ENCODE measurements around the gene TEAD4.

TEAD4 gene

DNA sequence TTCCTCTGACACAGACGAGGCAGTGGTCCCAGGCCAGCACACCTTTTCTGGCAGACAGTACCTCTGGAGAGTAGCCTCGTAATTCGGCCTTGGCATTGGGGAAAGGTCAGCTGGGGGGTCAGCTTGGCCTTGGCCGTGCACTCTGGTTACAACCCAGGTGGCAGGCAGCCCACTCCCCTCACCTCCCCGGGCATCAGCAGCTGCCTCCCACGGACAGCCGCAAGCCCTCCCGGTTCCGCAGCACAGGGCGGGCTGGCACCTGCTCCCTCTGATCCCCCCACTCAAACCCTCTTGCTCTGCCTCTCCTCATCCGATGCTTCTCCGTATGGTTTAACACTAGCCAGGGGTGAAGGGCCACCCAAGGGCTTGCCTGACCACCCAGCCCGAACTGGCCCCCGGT, 50.6 kb downstream of the TEAD4 start:
- Histone ChIP-seq H3K9ac (ENCODE audit: low read length in 5 of 5) (no peak overlapping the region), H3K27me3 (ENCODE audit: control insufficient read depth in 5 of 5, insufficient read depth in 4 of 5, low read length in 5 of 5) (no peaks in the 10 kb centered on the region), H3K27ac (ENCODE audit: low read depth, low read length) (no peak overlapping the region), H3K4me3 (ENCODE audit: low read depth in 1 of 5, low read length in 5 of 5) (no peak overlapping the region), H3K9me3 (ENCODE audit: control insufficient read depth in 5 of 5, low read length in 5 of 5) (no peaks in the 10 kb centered on the region), H3K4me1 (ENCODE audit: control insufficient read depth in 5 of 5, insufficient read depth in 5 of 5, low read length in 5 of 5) (peaks cover 0 to 18% (median 0%) of the 10 kb centered on the region in 5 donors), H3K36me3 (ENCODE audit: control insufficient read depth in 5 of 5, insufficient read depth in 5 of 5, low read length in 5 of 5) (peaks cover 0 to 2% (median 0%) of the 10 kb centered on the region in 5 donors)

DNA sequence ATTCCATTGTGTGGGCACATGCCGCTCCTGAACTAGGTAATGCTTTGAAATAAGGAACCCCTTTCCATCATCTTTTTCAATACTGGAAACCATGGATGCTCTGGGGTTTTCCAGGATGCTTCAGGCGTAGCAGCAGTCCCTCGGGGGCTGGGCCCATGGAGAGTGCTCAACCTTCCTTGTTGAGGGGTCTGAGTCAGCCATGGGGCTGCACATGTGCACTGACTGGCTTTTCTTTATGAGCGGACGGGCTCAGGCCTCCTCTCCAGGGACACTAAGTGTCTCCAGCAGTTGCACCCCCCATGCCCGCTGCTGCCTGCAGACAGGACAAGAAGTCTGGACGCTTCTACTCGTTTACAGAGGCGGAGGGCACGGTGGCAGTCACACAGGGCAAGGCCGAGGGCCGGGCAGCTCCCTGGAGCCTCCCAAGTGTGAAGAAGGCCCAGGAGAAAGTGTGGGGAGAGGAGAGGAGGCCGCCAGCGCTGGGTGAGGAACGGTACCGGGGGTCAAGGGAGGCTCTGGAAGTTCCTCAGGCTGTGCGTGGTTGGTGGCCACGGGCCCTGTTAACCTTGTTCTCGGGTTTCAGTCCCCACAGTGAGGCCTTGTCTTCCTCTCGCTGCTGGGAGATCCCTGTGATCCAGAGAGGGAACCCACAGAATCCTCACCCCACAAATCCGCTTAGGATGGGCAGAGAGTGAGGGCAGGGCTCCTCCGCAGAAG, 51.2 kb downstream of the TEAD4 start:
- Histone ChIP-seq H3K4me1 (ENCODE audit: control insufficient read depth in 5 of 5, insufficient read depth in 5 of 5, low read length in 5 of 5) (peaks cover 0 to 18% (median 0%) of the 10 kb centered on the region in 5 donors), H3K9me3 (ENCODE audit: control insufficient read depth in 5 of 5, low read length in 5 of 5) (no peaks in the 10 kb centered on the region), H3K9ac (ENCODE audit: low read length in 5 of 5) (no peak overlapping the region), H3K36me3 (ENCODE audit: control insufficient read depth in 5 of 5, insufficient read depth in 5 of 5, low read length in 5 of 5) (peaks cover 0 to 2% (median 0%) of the 10 kb centered on the region in 5 donors), H3K4me3 (ENCODE audit: low read depth in 1 of 5, low read length in 5 of 5) (no peak overlapping the region), H3K27ac (ENCODE audit: low read depth, low read length) (no peak overlapping the region), H3K27me3 (ENCODE audit: control insufficient read depth in 5 of 5, insufficient read depth in 4 of 5, low read length in 5 of 5) (no peaks in the 10 kb centered on the region)

DNA sequence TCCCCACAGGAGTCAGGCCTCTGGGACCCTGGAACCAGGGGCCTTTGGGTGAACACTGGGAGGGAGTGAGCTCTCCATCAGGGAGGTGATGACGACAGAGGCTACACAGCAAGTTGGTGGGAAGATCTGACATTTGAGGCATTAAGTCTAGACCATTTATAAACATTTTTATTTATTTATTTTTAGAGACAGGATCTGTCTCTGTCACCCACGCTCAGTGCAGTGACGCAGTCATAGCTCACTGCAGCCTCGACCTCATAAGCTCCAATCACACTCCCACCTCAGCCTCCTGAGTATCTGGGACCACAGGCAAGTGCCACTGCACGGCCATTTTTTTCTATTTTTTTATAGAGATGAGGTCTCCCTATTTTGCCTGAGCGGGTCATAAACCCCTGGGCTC, 53.6 kb downstream of the TEAD4 start:
- H3K4me1 ChIP-seq (ENCODE audit: control insufficient read depth in 5 of 5, insufficient read depth in 5 of 5, low read length in 5 of 5), result peaks cover 0 to 18% (median 1%) of the 10 kb centered on the region in 5 donors
- H3K9ac ChIP-seq (ENCODE audit: low read length in 5 of 5), result no peak overlapping the region
- H3K4me3 ChIP-seq (ENCODE audit: low read depth in 1 of 5, low read length in 5 of 5), result no peak overlapping the region
- H3K36me3 ChIP-seq (ENCODE audit: control insufficient read depth in 5 of 5, insufficient read depth in 5 of 5, low read length in 5 of 5), result peaks cover 0 to 2% (median 0%) of the 10 kb centered on the region in 5 donors
- H3K9me3 ChIP-seq (ENCODE audit: control insufficient read depth in 5 of 5, low read length in 5 of 5), result no peaks in the 10 kb centered on the region
- H3K27me3 ChIP-seq (ENCODE audit: control insufficient read depth in 5 of 5, insufficient read depth in 4 of 5, low read length in 5 of 5), result no peaks in the 10 kb centered on the region
- H3K27ac ChIP-seq (ENCODE audit: low read depth, low read length), result no peak overlapping the region

DNA sequence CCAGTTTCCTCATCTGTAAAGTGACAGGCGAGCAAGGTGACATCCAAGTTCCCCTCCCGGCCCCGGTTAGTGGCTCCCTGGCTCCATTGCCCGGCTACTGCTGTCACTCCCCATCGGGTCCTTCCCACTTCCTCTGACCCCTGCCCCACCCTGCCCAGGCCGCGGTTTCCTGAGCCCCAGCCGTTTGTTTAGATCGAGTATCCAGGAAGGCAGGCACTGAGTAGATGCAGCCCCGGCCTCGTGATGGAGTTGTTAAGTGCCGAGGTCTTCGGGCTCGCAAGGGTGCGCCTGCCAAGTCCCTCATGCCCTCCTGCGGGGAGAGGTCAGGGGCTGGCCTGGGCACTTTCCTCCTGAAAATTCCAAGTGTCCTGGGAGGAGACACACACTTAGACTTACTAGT, 55.4 kb downstream of the TEAD4 start:
- H3K27me3 ChIP-seq (ENCODE audit: control insufficient read depth in 5 of 5, insufficient read depth in 4 of 5, low read length in 5 of 5), result no peaks in the 10 kb centered on the region
- H3K27ac ChIP-seq (ENCODE audit: low read depth, low read length), result no peak overlapping the region
- H3K9me3 ChIP-seq (ENCODE audit: control insufficient read depth in 5 of 5, low read length in 5 of 5), result no peaks in the 10 kb centered on the region
- peaks cover 0 to 7% (median 0%) of the 10 kb centered on the region in 5 donors for H3K36me3 ChIP-seq (ENCODE audit: control insufficient read depth in 5 of 5, insufficient read depth in 5 of 5, low read length in 5 of 5)
- no peak overlapping the region for H3K4me3 ChIP-seq (ENCODE audit: low read depth in 1 of 5, low read length in 5 of 5)
- H3K9ac ChIP-seq (ENCODE audit: low read length in 5 of 5), result no peak overlapping the region
- H3K4me1 ChIP-seq (ENCODE audit: control insufficient read depth in 5 of 5, insufficient read depth in 5 of 5, low read length in 5 of 5), result peaks cover 0 to 33% (median 20%) of the 10 kb centered on the region in 5 donors

- Histone ChIP-seq H3K36me3 (ENCODE audit: control insufficient read depth in 5 of 5, insufficient read depth in 5 of 5, low read length in 5 of 5) (peaks cover 0 to 11% (median 0%) of the 10 kb centered on the region in 5 donors), H3K4me3 (ENCODE audit: low read depth in 1 of 5, low read length in 5 of 5) (no peak overlapping the region), H3K4me1 (ENCODE audit: control insufficient read depth in 5 of 5, insufficient read depth in 5 of 5, low read length in 5 of 5) (peaks cover 0 to 34% (median 20%) of the 10 kb centered on the region in 5 donors), H3K9ac (ENCODE audit: low read length in 5 of 5) (no peak overlapping the region), H3K27ac (ENCODE audit: low read depth, low read length) (no peak overlapping the region), H3K27me3 (ENCODE audit: control insufficient read depth in 5 of 5, insufficient read depth in 4 of 5, low read length in 5 of 5) (no peaks in the 10 kb centered on the region), H3K9me3 (ENCODE audit: control insufficient read depth in 5 of 5, low read length in 5 of 5) (no peaks in the 10 kb centered on the region)
Measured at GRCh38 chr12:3015356-3015755, 56.2 kb downstream of the TEAD4 start.

DNA sequence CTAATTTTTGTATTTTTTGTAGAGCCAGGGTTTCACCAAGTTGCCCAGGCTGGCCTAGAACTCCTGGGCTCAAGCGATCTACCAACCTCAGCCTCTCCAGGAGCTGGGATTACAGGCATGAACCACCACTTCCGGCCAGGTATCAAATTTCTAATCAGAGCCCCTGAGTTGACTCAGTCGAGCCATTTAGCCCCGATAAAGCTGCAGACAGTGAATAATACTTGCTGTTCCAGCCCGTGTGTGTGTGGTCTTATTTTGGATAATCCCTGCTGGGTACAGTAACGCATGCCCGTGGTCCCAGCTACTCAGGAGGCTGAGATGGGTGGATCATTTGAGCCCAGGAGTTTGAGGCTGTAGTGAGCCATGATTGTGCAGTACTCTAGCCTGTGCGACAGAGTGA, 57.0 kb downstream of the TEAD4 start:
- H3K36me3 ChIP-seq (ENCODE audit: control insufficient read depth in 5 of 5, insufficient read depth in 5 of 5, low read length in 5 of 5), result peaks cover 0 to 14% (median 0%) of the 10 kb centered on the region in 5 donors
- no peaks in the 10 kb centered on the region for H3K27me3 ChIP-seq (ENCODE audit: control insufficient read depth in 5 of 5, insufficient read depth in 4 of 5, low read length in 5 of 5)
- no peak overlapping the region for H3K9ac ChIP-seq (ENCODE audit: low read length in 5 of 5)
- H3K27ac ChIP-seq (ENCODE audit: low read depth, low read length), result no peak overlapping the region
- peaks cover 0 to 39% (median 27%) of the 10 kb centered on the region in 5 donors for H3K4me1 ChIP-seq (ENCODE audit: control insufficient read depth in 5 of 5, insufficient read depth in 5 of 5, low read length in 5 of 5)
- H3K4me3 ChIP-seq (ENCODE audit: low read depth in 1 of 5, low read length in 5 of 5), result no peak overlapping the region
- no peaks in the 10 kb centered on the region for H3K9me3 ChIP-seq (ENCODE audit: control insufficient read depth in 5 of 5, low read length in 5 of 5)

DNA sequence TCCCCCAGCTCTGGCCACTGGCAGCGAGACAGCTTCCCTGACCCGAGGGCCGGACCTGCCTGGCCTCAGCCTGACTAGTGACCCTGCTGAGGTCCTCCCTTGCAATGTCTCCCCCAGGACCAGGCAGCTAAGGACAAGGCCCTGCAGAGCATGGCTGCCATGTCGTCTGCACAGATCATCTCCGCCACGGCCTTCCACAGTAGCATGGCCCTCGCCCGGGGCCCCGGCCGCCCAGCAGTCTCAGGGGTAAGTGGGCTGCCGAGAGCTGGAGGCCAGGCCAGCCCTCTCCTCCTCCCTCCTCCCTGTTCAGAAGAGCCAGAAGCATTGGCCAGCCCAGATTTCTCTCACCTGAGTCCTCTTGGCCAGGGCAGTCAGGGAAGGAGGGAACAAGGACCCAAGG, 58.1 kb downstream of the TEAD4 start:
- Histone ChIP-seq H3K27me3 (ENCODE audit: control insufficient read depth in 5 of 5, insufficient read depth in 4 of 5, low read length in 5 of 5) (no peaks in the 10 kb centered on the region), H3K36me3 (ENCODE audit: control insufficient read depth in 5 of 5, insufficient read depth in 5 of 5, low read length in 5 of 5) (peaks cover 0 to 20% (median 0%) of the 10 kb centered on the region in 5 donors), H3K4me3 (ENCODE audit: low read depth in 1 of 5, low read length in 5 of 5) (no peak overlapping the region), H3K4me1 (ENCODE audit: control insufficient read depth in 5 of 5, insufficient read depth in 5 of 5, low read length in 5 of 5) (peaks cover 0 to 36% (median 27%) of the 10 kb centered on the region in 5 donors), H3K9ac (ENCODE audit: low read length in 5 of 5) (no peak overlapping the region), H3K9me3 (ENCODE audit: control insufficient read depth in 5 of 5, low read length in 5 of 5) (no peaks in the 10 kb centered on the region), H3K27ac (ENCODE audit: low read depth, low read length) (no peak overlapping the region)

DNA sequence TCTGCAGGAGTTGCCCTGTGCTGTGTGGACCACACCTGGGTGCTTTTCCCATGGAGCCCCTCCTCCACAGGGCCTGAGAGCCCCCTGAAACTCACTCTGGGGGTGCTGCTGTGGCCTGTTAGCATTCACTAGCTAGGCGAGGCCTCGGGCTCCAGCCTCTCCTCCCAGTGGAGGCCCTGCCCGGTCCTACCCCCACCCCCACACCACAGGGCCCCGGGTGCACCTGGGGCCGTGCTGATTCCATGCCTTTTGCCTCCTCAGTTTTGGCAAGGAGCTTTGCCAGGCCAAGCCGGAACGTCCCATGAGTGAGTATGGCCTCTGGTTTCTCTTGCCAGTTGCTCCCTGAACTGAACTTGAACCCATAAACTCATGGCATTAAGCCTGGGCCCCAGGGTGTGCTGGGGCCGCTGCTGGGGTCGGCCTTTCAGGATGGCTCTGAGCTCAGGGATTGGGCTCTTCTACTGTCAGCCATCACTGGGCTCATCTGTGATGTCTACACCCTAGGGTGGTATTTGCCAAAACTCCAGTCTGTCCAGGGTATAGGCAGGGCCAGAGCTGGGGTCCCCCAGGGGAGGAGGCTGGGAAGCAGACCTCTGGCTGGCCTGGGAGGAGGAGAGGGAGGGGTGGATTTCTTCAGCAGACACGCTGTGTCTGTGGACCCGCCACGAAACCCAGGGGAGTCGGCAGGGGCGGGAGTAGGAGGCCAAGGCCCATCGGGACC, 59.2 kb downstream of the TEAD4 start:
- no peaks in the 10 kb centered on the region for H3K9me3 ChIP-seq (ENCODE audit: control insufficient read depth in 5 of 5, low read length in 5 of 5)
- H3K27me3 ChIP-seq (ENCODE audit: control insufficient read depth in 5 of 5, insufficient read depth in 4 of 5, low read length in 5 of 5), result no peaks in the 10 kb centered on the region
- H3K27ac ChIP-seq (ENCODE audit: low read depth, low read length), result no peak overlapping the region
- H3K36me3 ChIP-seq (ENCODE audit: control insufficient read depth in 5 of 5, insufficient read depth in 5 of 5, low read length in 5 of 5), result peaks cover 0 to 20% (median 0%) of the 10 kb centered on the region in 5 donors
- H3K4me3 ChIP-seq (ENCODE audit: low read depth in 1 of 5, low read length in 5 of 5), result no peak overlapping the region
- peaks cover 0 to 43% (median 24%) of the 10 kb centered on the region in 5 donors for H3K4me1 ChIP-seq (ENCODE audit: control insufficient read depth in 5 of 5, insufficient read depth in 5 of 5, low read length in 5 of 5)
- H3K9ac ChIP-seq (ENCODE audit: low read length in 5 of 5), result no peak overlapping the region

- H3K9ac ChIP-seq (ENCODE audit: low read length in 5 of 5), result no peak overlapping the region
- no peak overlapping the region for H3K27ac ChIP-seq (ENCODE audit: low read depth, low read length)
- H3K9me3 ChIP-seq (ENCODE audit: control insufficient read depth in 5 of 5, low read length in 5 of 5), result no peaks in the 10 kb centered on the region
- no peak overlapping the region for H3K4me3 ChIP-seq (ENCODE audit: low read depth in 1 of 5, low read length in 5 of 5)
- peaks cover 0 to 20% (median 0%) of the 10 kb centered on the region in 5 donors for H3K36me3 ChIP-seq (ENCODE audit: control insufficient read depth in 5 of 5, insufficient read depth in 5 of 5, low read length in 5 of 5)
- H3K4me1 ChIP-seq (ENCODE audit: control insufficient read depth in 5 of 5, insufficient read depth in 5 of 5, low read length in 5 of 5), result peaks cover 0 to 41% (median 24%) of the 10 kb centered on the region in 5 donors
- no peaks in the 10 kb centered on the region for H3K27me3 ChIP-seq (ENCODE audit: control insufficient read depth in 5 of 5, insufficient read depth in 4 of 5, low read length in 5 of 5)
Measured at GRCh38 chr12:3019005-3019680, 59.9 kb downstream of the TEAD4 start.

- Histone ChIP-seq H3K4me1 (ENCODE audit: control insufficient read depth in 5 of 5, insufficient read depth in 5 of 5, low read length in 5 of 5) (peaks cover 0 to 41% (median 24%) of the 10 kb centered on the region in 5 donors), H3K9ac (ENCODE audit: low read length in 5 of 5) (no peak overlapping the region), H3K27me3 (ENCODE audit: control insufficient read depth in 5 of 5, insufficient read depth in 4 of 5, low read length in 5 of 5) (no peaks in the 10 kb centered on the region), H3K9me3 (ENCODE audit: control insufficient read depth in 5 of 5, low read length in 5 of 5) (no peaks in the 10 kb centered on the region), H3K36me3 (ENCODE audit: control insufficient read depth in 5 of 5, insufficient read depth in 5 of 5, low read length in 5 of 5) (peaks cover 0 to 20% (median 0%) of the 10 kb centered on the region in 5 donors), H3K27ac (ENCODE audit: low read depth, low read length) (no peak overlapping the region), H3K4me3 (ENCODE audit: low read depth in 1 of 5, low read length in 5 of 5) (no peak overlapping the region)
Measured at GRCh38 chr12:3020399-3020798, 61.2 kb downstream of the TEAD4 start.

Data from subcutaneous abdominal adipose tissue (tissue), 5 donors.